C4-2B (cell line): ENCODE measurements around the gene DENND4B.

Experiments
- ZFX ChIP-seq: fragments of 450-650 bp; IDR thresholded peaks from 2 replicates; pipeline ENCODE4 v1.6.1; 2017
- TF ChIP-seq, protein P1 (sequence below): fragments of 450-650 bp; conservative IDR thresholded peaks from 2 replicates; pipeline ENCODE4 v1.5.1; 2017; ENCODE audit warnings: mild to moderate bottlenecking

DNA sequence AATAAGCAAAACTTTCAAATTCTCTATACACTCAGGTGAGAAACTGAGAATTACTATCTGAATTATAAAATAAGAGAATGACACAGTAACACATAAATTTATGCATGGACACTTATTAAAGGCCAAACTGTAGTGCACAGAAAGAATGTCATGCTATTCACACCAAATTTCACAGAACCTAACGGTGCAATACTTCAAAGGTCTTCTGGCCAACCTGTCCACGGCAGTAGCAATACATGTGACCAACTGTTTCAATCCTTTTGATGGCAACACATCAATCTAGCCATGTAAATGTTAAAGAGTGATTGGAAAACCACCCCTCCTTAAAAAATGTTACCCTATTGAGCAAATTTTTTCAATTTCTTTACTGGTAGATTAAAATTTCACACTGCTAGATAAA, 34.2 kb downstream of the DENND4B start:
- TF ChIP-seq, protein P1, sequence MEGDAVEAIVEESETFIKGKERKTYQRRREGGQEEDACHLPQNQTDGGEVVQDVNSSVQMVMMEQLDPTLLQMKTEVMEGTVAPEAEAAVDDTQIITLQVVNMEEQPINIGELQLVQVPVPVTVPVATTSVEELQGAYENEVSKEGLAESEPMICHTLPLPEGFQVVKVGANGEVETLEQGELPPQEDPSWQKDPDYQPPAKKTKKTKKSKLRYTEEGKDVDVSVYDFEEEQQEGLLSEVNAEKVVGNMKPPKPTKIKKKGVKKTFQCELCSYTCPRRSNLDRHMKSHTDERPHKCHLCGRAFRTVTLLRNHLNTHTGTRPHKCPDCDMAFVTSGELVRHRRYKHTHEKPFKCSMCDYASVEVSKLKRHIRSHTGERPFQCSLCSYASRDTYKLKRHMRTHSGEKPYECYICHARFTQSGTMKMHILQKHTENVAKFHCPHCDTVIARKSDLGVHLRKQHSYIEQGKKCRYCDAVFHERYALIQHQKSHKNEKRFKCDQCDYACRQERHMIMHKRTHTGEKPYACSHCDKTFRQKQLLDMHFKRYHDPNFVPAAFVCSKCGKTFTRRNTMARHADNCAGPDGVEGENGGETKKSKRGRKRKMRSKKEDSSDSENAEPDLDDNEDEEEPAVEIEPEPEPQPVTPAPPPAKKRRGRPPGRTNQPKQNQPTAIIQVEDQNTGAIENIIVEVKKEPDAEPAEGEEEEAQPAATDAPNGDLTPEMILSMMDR, result no peak
- TF ChIP-seq ZFX, result no peak
